HCT116 (cell line): ENCODE measurements around the gene CHTF8. TPM values are rescaled to one million over a fixed set of nuclear protein-coding genes. Genes with fewer than 3 reads are reported as not detected.

Experiments used
- ATAC-seq: fragments of 200-7000 bp; cut with Tn5 transposase; 2 replicates; pipeline ENCODE4 v1.9.1; 2020; ENCODE audit warnings: mild to moderate bottlenecking, moderate library complexity
- BruUV-seq: library from RNA; stranded (reverse); fragments of 400-500 nt; replicated peaks from 2 replicates; lab custom pipeline; 2021; lab: Mats Ljungman, UMichigan
- CTCF ChIA-PET: fragments of 300-600 bp; sonication (Branson Sonifier 250); formaldehyde crosslinking; loops from one replicate; lab custom pipeline; 2021; ENCODE audit warnings: antibody characterized with exemption; lab: Charles Lee
- POLR2A ChIA-PET: fragments of 300-600, 350-600 bp; sonication (Branson Sonifier 250); formaldehyde crosslinking; loops from one replicate; lab custom pipeline; 2021; ENCODE audit warnings: antibody characterized with exemption; lab: Charles Lee
- RAD21 ChIA-PET, 2 experiments: fragments of 300-600 bp; sonication (Branson Sonifier 250); formaldehyde crosslinking; loops; one replicate each; lab custom pipeline; 2023; ENCODE audit warnings: low total read pairs in 2 of 2; ENCODE audit not compliant: uncharacterized antibody in 2 of 2, unreplicated experiment in 2 of 2, low non-redundant PET in 1 of 2; lab: Charles Lee
- DNase-seq: peaks from one replicate; pipeline ENCODE4 v3.0.0-alpha.2; 2010; ENCODE audit warnings: low read depth, low spot score
- H2AFZ ChIP-seq: fragments of 200-600 bp; shearing (Covaris generic), sonication (generic); 2 replicates; pipeline ENCODE4 v1.6.1; 2017; ENCODE audit warnings: low read depth, mixed run types, mixed read lengths, antibody characterized with exemption, low read length; ENCODE audit not compliant: poor library complexity, severe bottlenecking
- H3K27ac ChIP-seq: 2 replicates; pipeline ENCODE4 v1.5.1; 2012; ENCODE audit warnings: low read depth, low read length
- H3K27me3 ChIP-seq: fragments of 200-600 bp; sonication (generic); 2 replicates; pipeline ENCODE4 v1.6.1; 2016; ENCODE audit warnings: mixed run types, low read length, mixed read lengths; ENCODE audit not compliant: insufficient read depth
- H3K36me3 ChIP-seq, 2 experiments: fragments of 200-500 bp in 1 of 2; fragments of 200-600 bp in 1 of 2; sonication (Bioruptor generic) in 1 of 2; sonication (generic) in 1 of 2; 2 replicates each; pipeline versions ENCODE4 v1.5.1 to v1.6.1; 2014 to 2016; ENCODE audit warnings: low read length in 2 of 2, inconsistent platforms in 1 of 2, mixed read lengths in 1 of 2, mixed run types in 1 of 2; ENCODE audit not compliant: insufficient read depth in 2 of 2, control insufficient read depth in 1 of 2
- H3K4me1 ChIP-seq, 2 experiments: fragments of 200-600 bp in 1 of 2; sonication (generic) in 1 of 2; 2 replicates each; pipeline versions ENCODE4 v1.5.1 to v1.6.1; 2012 to 2017; ENCODE audit warnings: low read length in 2 of 2, inconsistent platforms in 1 of 2, mild to moderate bottlenecking in 1 of 2, mixed read lengths in 1 of 2, mixed run types in 1 of 2, moderate library complexity in 1 of 2; ENCODE audit not compliant: insufficient read depth in 2 of 2, control insufficient read depth in 1 of 2
- H3K4me2 ChIP-seq: fragments of 200-600 bp; sonication (generic); 2 replicates; pipeline ENCODE4 v1.6.1; 2017; ENCODE audit warnings: mixed run types, low read length, mixed read lengths
- H3K4me3 ChIP-seq, 2 experiments: fragments of 200-600 bp in 1 of 2; sonication (generic) in 1 of 2; replicated peaks in 1 of 2; 2 replicates each; pipeline ENCODE4 v1.5.1; 2011 to 2016; ENCODE audit warnings: low read length in 2 of 2, control low read depth in 1 of 2, low read depth in 1 of 2, mild to moderate bottlenecking in 1 of 2, mixed read lengths in 1 of 2, mixed run types in 1 of 2
- H3K79me2 ChIP-seq: fragments of 200-600 bp; sonication (generic); 2 replicates; pipeline ENCODE4 v1.6.1; 2017; ENCODE audit warnings: mild to moderate bottlenecking, mixed run types, low read length, moderate library complexity, mixed read lengths; ENCODE audit not compliant: insufficient read depth
- H3K9ac ChIP-seq: fragments of 200-600 bp; sonication (generic); 2 replicates; pipeline ENCODE4 v1.6.1; 2016; ENCODE audit warnings: low read length, mixed read lengths
- H3K9me2 ChIP-seq: fragments of 200-600 bp; sonication (generic), shearing (Covaris generic); 2 replicates; pipeline ENCODE4 v1.6.1; 2017; ENCODE audit warnings: mixed run types, mild to moderate bottlenecking, moderate library complexity; ENCODE audit not compliant: insufficient read depth
- H3K9me3 ChIP-seq, 2 experiments: fragments of 200-500 bp in 1 of 2; fragments of 200-600 bp in 1 of 2; sonication (Bioruptor generic) in 1 of 2; sonication (generic) in 1 of 2; 2 replicates each; pipeline ENCODE4 v1.6.1; 2014 to 2017; ENCODE audit warnings: low read length in 2 of 2, mixed read lengths in 2 of 2, inconsistent platforms in 1 of 2, low read depth in 1 of 2, mild to moderate bottlenecking in 1 of 2, mixed run types in 1 of 2, moderate library complexity in 1 of 2; ENCODE audit not compliant: control insufficient read depth in 1 of 2, insufficient read depth in 1 of 2
- H4K20me1 ChIP-seq: fragments of 200-600 bp; sonication (generic), shearing (Covaris generic); 2 replicates; pipeline ENCODE4 v1.6.1; 2017; ENCODE audit warnings: mixed run types, mild to moderate bottlenecking, moderate library complexity; ENCODE audit not compliant: insufficient read depth
- CBX3 ChIP-seq: IDR thresholded peaks from 2 replicates; pipeline ENCODE4 v1.6.1; 2012; ENCODE audit warnings: low read depth
- CEBPB ChIP-seq: IDR thresholded peaks from 2 replicates; pipeline ENCODE4 v1.6.1; 2012; ENCODE audit warnings: low read depth
- ELF1 ChIP-seq: IDR thresholded peaks from 2 replicates; pipeline ENCODE4 v1.6.1; 2012; ENCODE audit warnings: low read depth, borderline replicate concordance
- FOSL1 ChIP-seq: IDR thresholded peaks from 2 replicates; pipeline ENCODE4 v1.6.1; 2012; ENCODE audit warnings: low read depth
- JUND ChIP-seq: IDR thresholded peaks from 2 replicates; pipeline ENCODE4 v1.6.1; 2012
- MAX ChIP-seq: IDR thresholded peaks from 2 replicates; pipeline ENCODE4 v1.6.1; 2012
- SIN3A ChIP-seq: IDR thresholded peaks from 2 replicates; pipeline ENCODE4 v1.6.1; 2012; ENCODE audit warnings: low read depth
- SP1 ChIP-seq: IDR thresholded peaks from 2 replicates; pipeline ENCODE4 v1.6.1; 2012; ENCODE audit warnings: low read depth
- TCF7L2 ChIP-seq: IDR thresholded peaks from 2 replicates; pipeline ENCODE4 v1.7.0; 2011; ENCODE audit warnings: borderline replicate concordance, inconsistent platforms; ENCODE audit not compliant: insufficient read depth, insufficient read length; ENCODE audit errors: extremely low read depth
- YY1 ChIP-seq: IDR thresholded peaks from 2 replicates; pipeline ENCODE4 v1.6.1; 2011; ENCODE audit warnings: low read length, low read depth, moderate library complexity, mild to moderate bottlenecking; ENCODE audit not compliant: insufficient replicate concordance; ENCODE audit errors: extremely low read depth
- ZFX ChIP-seq: fragments of 450-650 bp; IDR thresholded peaks from 2 replicates; pipeline ENCODE4 v1.6.1; 2017
- intact Hi-C: fragments of 100-400 bp; cut with micrococcal nuclease; formaldehyde crosslinking; loops from 2 replicates; pipeline ENCODE4 v1.10.0; 2022
- total RNA-seq: library from RNA; stranded (reverse); gene quantifications from one replicate; pipeline ENCODE4 v1.2.1, GENCODE V29; 2021; ENCODE audit not compliant: unreplicated experiment

The CHTF8 gene
- total RNA-seq, 1 experiment from 2014 or later: 184 TPM

GRCh38 chr16:69093974-69094373 is 38.4 kb downstream of the CHTF8 start:
- H3K9me3 ChIP-seq: no peaks in the 10 kb centered on the region
- H3K4me2 ChIP-seq: no peak overlapping the region
- no peak overlapping the region for H3K9ac ChIP-seq
- H3K9me2 ChIP-seq: no peaks in the 10 kb centered on the region
- DNase-seq: no peak
- RAD21 ChIA-PET: no interaction called here
- no peak overlapping the region for H3K27ac ChIP-seq
- H2AFZ ChIP-seq: no peak overlapping the region
- intact Hi-C loops: no loop called here
- CTCF ChIA-PET: no interaction called here
- POLR2A ChIA-PET: interaction anchor here (1.9 kb wide), 1 partner anchor 21 kb away, joined by 10 read pairs; no protein-coding TSS in a partner anchor
- no peaks in the 10 kb centered on the region for H3K27me3 ChIP-seq
- H3K4me1 ChIP-seq: peaks cover 15 to 31% of the 10 kb centered on the region in 2 experiments
- H3K4me3 ChIP-seq: no peak overlapping the region
- H3K36me3 ChIP-seq: no peaks in the 10 kb centered on the region
- BruUV-seq: no TSS peak
- TF ChIP-seq SP1: no peak
- no peak for TF ChIP-seq CBX3
- TF ChIP-seq CEBPB: no peak
- TF ChIP-seq YY1: no peak
- TF ChIP-seq ELF1: no peak
- TF ChIP-seq JUND: no peak
- no peak for TF ChIP-seq SIN3A
- TF ChIP-seq, all 23 proteins: peak for 0
- no peaks in the 10 kb centered on the region for H3K79me2 ChIP-seq
- H4K20me1 ChIP-seq: no peaks in the 10 kb centered on the region
- peak; percentile 23; the same call in 1 of the 2 replicates for ATAC-seq

- no peaks in the 10 kb centered on the region for H3K9me3 ChIP-seq
- H3K27ac ChIP-seq: peak overlapping the region; percentile 9; the same call in 1 of the 2 replicates
- H3K4me3 ChIP-seq: no peak overlapping the region
- H3K4me2 ChIP-seq: peak overlapping the region; percentile 43
- H3K79me2 ChIP-seq: no peaks in the 10 kb centered on the region
- H3K9me2 ChIP-seq: no peaks in the 10 kb centered on the region
- CTCF ChIA-PET: no interaction called here
- no peak overlapping the region for H2AFZ ChIP-seq
- no peak for TF ChIP-seq SP1
- TF ChIP-seq CEBPB: no peak
- peak; percentile 43 for TF ChIP-seq MAX
- no peak for TF ChIP-seq ZFX
- peak; percentile 39; the same call in 1 of the 2 replicates for TF ChIP-seq FOSL1
- TF ChIP-seq TCF7L2: no peak
- TF ChIP-seq, all 23 proteins: peak for 2
- Histone ChIP-seq H3K36me3 (no peaks in the 10 kb centered on the region), H3K9ac (peak overlapping the region; percentile 19; the same call in 1 of the 2 replicates), H3K4me1 (peaks cover 21 to 35% of the 10 kb centered on the region in 2 experiments), H3K27me3 (no peaks in the 10 kb centered on the region), H4K20me1 (no peaks in the 10 kb centered on the region)
- ChIA-PET POLR2A (interaction anchor here (2.4 to 2.8 kb wide), 2 partner anchors 16 kb away, joined by 9 to 18 read pairs; partner anchors contain the start of gene HAS3), RAD21 (interaction anchor here in 1 of 2 experiments (0.5 kb wide), 1 partner anchor 176 kb away, joined by 4 read pairs; no protein-coding TSS in a partner anchor)
- ATAC-seq (peak; percentile 70), DNase-seq (no peak)
- no TSS peak for BruUV-seq
- intact Hi-C loops: no loop called here
Observed at GRCh38 chr16:69089091-69089910, 43.1 kb downstream of the CHTF8 start.
